HG03460 (cell line): ENCODE results near the gene FBXO34.
"Not testable (repeated sequence)": the region's sequence is repeated elsewhere in the genome, so short reads cannot be mapped to it uniquely, and the experiment has no call there.

Experiments
- ATAC-seq: cut with Tn5 transposase; IDR thresholded peaks from one replicate; pipeline ENCODE4 v1.9.1; 2021; ENCODE audit not compliant: unreplicated experiment

The FBXO34 gene

DNA sequence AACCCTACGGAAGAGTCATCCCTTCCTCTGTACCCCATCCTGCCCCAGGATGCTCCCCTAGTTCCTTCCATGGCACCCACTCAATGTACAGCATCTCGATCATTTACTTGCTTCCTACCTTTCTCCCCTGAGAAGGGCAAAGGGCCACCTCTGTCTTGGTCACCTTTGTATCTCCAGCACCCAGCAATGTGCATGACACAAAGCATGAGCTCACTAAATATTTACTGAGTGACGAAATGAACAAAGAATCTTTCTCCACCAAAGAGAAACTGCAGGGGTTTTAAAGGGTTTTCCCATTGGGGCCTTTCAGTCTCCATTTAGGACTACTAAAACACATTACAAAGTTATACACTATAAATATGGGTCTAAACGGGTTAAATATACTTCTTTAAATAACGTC lies 109.8 kb downstream of the FBXO34 start:
- no peak for ATAC-seq

DNA sequence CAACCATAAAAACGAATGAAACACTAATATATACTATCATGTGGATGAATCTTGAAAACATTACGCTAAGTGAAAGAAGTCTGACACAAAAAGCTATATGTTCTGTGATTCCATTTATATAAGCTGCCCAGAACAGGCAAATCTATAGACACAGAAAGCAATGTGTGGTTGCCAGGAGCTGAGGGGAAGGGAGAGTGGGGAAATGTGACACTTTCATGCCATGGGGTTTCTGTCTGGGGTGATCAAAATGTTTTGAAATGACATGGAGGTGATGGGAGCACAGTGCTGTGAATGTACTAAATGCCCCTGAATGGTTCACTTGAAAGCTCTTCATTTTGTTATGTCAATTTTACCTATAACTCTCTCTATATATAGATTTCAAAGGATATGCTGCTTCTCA lies 110.3 kb downstream of the FBXO34 start:
- no peak for ATAC-seq

GRCh38 chr14:55382483-55382882 lies 111.3 kb downstream of the FBXO34 start:
- no peak for ATAC-seq

DNA sequence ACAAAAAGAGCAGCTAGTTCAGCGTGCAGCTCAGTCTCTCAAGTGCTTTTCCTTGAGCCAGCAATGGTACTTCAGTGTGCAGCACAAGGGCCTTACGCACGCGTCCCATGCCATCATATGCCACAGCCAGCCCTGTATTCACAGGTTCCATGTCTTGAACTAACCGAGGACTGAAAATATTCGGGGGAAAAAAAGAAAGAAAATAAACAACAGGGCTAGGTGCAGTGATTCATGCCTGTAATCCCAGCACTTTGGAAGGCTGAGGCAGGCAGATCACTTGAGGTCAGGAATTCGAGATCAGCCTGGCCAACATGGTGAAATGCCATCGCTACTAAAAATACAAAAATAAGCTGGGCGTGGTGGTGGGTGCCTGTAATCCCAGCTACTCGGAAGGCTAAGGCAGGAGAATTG lies 111.8 kb downstream of the FBXO34 start:
- ATAC-seq = not testable (repeated sequence)

DNA sequence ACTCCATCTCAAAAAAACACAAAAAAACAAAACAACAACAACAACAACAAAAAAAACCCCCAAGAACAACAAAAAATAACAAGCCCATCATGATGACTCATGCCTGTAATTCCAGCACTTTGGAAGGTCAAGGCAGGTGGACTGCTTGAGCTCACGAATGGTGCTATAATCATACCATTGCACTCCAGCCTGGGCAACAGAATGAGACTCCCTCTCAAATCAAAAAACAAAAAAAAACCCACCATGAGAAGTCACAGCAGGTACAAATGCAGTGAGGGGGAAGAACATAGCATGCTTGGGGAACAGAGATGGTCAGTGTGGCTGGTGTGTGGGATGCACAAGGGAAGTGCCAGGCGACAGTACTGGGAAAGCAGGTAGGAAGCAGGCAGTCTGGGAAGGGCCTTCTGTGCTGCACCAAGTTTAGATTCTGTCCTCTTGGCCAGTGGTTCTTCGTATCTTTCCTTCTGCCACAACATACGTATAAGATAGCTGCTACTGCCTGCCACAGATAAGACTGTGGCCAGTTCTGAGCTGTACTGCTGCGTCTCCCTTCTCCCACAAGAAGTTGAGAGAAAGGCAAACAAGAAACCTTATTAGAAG lies 112.4 kb downstream of the FBXO34 start:
- ATAC-seq = no peak

GRCh38 chr14:55384536-55384935 lies 113.3 kb downstream of the FBXO34 start:
- no peak for ATAC-seq

GRCh38 chr14:55386037-55386808 lies 115.0 kb downstream of the FBXO34 start:
- ATAC-seq = no peak

- ATAC-seq = no peak
These were observed 115.9 kb downstream of the FBXO34 start for GRCh38 chr14:55387121-55387520.

DNA sequence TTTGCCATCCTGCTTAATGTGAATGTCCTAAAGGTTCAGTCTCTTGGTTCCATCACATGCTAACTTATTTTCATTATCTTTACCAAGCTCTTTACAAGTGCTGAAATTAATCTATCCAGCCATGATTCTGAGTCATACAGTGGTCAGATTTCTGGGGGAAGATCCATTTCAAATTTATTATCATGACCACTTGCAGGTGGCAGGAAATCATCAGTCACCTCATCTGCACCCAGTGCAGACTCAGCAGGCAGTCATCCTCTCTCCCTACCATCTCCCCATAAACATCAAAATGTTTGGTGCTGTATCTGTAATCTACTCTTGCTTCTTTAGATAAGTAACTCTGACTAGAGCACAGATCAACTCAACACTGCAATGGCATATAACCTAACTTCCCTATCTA lies 116.9 kb downstream of the FBXO34 start:
- ATAC-seq = no peak

DNA sequence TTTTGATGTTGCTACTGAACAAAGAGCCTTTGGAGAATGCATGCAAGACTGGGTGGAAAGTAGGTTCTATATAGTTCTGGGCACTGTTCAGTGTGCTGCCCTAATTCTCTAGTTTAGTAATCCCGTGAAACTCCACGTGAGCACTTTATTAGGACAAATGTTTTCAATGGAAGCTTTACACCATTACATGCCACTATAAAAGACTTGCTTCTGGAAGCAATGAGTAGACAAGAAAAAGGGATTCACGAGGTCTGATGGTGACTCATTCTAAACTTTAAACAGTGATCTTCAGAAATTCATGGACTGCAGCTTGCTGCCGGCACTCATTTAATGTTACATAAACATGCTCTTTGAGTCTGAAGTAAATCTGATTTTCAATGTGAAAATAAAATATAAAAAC lies 118.1 kb downstream of the FBXO34 start:
- ATAC-seq = no peak

- ATAC-seq = no peak
These were observed 127.5 kb downstream of the FBXO34 start for GRCh38 chr14:55398679-55399078.

DNA sequence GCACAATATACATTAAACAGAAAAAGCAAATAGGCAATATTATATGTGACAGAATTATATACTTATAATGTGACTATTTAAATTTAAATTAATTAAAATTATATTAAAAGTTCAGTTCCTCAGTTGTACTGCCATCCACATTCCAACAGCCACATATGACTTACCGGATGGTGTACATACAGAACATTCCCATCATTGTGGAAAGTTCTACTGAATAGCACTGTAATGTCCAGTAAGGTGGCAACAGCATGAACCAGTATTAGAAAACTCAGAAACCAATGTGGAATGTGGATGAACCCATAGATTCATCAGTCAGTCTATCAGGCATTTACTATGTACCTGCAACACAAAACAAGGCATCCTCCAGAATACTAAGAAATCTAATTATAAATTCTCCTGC lies 128.0 kb downstream of the FBXO34 start:
- no peak for ATAC-seq

DNA sequence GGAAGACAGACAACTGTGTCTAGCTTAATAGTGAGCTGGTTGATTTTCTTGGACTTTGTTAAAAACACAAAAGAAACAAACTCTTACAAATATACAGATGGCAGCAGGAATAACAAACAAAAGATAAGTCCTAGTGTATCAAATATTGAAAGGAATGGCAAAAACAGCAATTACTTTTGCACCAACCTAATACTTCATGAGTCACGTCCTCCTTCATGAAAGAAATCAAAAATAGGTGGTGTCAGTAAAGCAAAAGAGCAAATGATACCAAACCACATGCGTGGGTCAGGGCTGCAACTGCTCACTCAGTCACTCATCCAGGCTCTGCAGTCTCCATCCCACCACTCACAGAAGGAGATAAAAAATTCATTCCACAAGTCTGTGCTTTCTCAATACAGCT lies 128.6 kb downstream of the FBXO34 start:
- ATAC-seq = no peak

GRCh38 chr14:55401751-55402150 lies 130.5 kb downstream of the FBXO34 start:
- no peak for ATAC-seq
